ENCODE data around the gene YIPF2. TPM values are rescaled to one million over a fixed set of nuclear protein-coding genes. Genes with fewer than 3 reads are reported as not detected.

Gene YIPF2
- polyA plus RNA-seq, 3 donors from 2014 or later, result 14.8 to 24.7 (median 24.1) TPM

DNA sequence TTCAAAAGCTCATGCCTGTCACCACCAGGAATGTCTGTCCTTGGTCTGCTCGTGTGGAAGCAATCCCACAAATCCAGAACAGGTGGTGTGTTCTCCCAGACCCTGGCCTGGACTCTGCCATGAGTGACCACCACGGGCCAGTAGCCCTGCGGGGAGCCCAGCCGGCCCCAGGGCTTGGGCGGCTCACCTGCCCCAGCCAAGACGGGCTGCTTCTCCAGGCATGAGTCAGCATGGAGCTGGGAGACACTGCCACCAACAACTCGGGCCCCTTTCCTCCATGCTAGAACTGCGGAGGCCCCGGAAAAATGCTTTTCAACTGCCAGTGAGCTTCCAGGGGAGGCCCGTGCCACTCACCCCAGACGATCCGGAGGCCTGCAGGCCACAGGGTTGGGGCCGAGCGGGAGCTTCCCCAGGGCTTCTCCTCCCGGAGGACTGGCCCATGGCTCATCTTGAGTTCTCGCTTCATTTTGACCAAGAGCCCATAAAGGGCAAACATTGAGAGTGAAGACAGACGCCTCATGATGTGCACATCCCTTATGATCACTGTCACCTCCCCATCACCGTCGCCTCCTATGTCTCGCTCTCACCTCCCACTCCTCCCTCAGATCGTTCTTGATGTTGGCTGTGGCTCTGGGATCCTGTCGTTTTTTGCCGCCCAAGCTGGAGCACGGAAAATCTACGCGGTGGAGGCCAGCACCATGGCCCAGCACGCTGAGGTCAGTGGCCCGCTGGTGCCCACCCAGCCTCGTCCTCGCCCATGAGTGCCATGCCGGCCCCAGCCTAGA, 16.7 kb downstream of the YIPF2 start:
- Mint-ChIP-seq H3K9me3 (no peaks in the 10 kb centered on the region), H3K27me3 (ENCODE audit: low read depth in 3 of 3) (peaks cover 0 to 1% (median 0%) of the 10 kb centered on the region in 3 donors), H3K4me3 (no peak overlapping the region), H3K27ac (no peak overlapping the region), H3K4me1 (no peaks in the 10 kb centered on the region), H3K36me3 (peaks cover 0 to 13% (median 4%) of the 10 kb centered on the region in 3 donors)
- DNase-seq, result no peak

- Mint-ChIP-seq H3K4me1 (no peaks in the 10 kb centered on the region), H3K27me3 (ENCODE audit: low read depth in 3 of 3) (no peaks in the 10 kb centered on the region), H3K9me3 (no peaks in the 10 kb centered on the region), H3K4me3 (no peak overlapping the region), H3K27ac (no peak overlapping the region), H3K36me3 (peaks cover 0 to 13% (median 4%) of the 10 kb centered on the region in 3 donors)
- DNase-seq, result no peak
Observed at GRCh38 chr19:10908380-10908960, 20.0 kb downstream of the YIPF2 start.

- peaks cover 0 to 13% (median 4%) of the 10 kb centered on the region in 3 donors for H3K36me3 Mint-ChIP-seq
- no peak for DNase-seq
- no peaks in the 10 kb centered on the region for H3K4me1 Mint-ChIP-seq
- no peaks in the 10 kb centered on the region for H3K27me3 Mint-ChIP-seq (ENCODE audit: low read depth in 3 of 3)
- no peak overlapping the region for H3K4me3 Mint-ChIP-seq
- H3K27ac Mint-ChIP-seq, result no peak overlapping the region
- H3K9me3 Mint-ChIP-seq, result no peaks in the 10 kb centered on the region
Observed at GRCh38 chr19:10907925-10908324, 20.5 kb downstream of the YIPF2 start.

DNA sequence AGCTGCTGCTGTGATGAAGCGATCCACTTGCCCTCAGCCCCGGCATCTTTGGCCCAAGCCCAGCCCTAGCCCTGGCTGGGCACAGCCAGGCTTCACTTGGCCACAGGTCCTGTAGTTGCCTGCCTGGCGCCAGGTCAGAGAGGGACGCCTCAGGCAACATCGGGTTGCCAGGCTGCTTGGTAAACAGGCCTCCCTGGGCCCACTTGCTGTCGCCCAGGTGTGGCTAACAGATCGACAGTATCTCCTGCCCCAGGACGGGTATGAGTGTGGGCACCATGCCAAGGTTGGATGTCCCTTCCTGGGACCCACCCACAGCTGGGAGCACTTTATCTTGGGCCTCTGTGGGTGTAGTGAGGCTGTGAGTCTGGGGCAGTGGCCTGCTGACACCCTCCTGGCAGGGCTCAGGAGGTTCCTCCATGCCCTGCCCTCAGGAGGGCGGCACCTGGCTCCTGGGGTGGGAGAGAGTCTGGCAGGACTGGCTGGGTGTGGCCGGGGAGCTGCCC, 29.2 kb downstream of the YIPF2 start:
- Mint-ChIP-seq H3K27me3 (ENCODE audit: low read depth in 3 of 3) (peaks cover 0 to 2% (median 0%) of the 10 kb centered on the region in 3 donors), H3K4me1 (peaks cover 3 to 8% of the 10 kb centered on the region in 2 donors), H3K27ac (no peak overlapping the region), H3K9me3 (no peaks in the 10 kb centered on the region), H3K4me3 (no peak overlapping the region), H3K36me3 (no peaks in the 10 kb centered on the region)
- DNase-seq, result no peak

DNA sequence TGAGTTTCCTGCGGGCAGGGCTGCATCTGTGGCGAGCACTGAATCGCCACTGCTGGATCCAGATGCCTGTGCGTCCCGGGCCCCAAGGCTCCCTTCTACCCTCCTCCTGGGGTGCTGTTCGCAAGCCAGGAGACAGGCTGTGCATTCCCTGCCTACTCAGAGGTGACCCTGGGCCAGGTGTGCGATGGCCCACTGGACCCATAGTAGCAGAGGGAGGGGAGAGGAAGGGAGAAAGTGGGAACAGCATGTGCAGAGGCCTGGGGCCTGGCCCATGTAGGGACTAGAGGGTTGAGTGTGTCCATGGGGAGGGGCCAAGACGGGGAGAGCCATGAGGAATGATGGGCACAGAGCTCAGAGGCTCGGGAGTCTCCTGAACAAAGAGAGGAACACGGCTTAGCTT, 29.8 kb downstream of the YIPF2 start:
- Mint-ChIP-seq H3K27me3 (ENCODE audit: low read depth in 3 of 3) (peaks cover 0 to 2% (median 0%) of the 10 kb centered on the region in 3 donors), H3K4me3 (no peak overlapping the region)
- no peak for DNase-seq

DNA sequence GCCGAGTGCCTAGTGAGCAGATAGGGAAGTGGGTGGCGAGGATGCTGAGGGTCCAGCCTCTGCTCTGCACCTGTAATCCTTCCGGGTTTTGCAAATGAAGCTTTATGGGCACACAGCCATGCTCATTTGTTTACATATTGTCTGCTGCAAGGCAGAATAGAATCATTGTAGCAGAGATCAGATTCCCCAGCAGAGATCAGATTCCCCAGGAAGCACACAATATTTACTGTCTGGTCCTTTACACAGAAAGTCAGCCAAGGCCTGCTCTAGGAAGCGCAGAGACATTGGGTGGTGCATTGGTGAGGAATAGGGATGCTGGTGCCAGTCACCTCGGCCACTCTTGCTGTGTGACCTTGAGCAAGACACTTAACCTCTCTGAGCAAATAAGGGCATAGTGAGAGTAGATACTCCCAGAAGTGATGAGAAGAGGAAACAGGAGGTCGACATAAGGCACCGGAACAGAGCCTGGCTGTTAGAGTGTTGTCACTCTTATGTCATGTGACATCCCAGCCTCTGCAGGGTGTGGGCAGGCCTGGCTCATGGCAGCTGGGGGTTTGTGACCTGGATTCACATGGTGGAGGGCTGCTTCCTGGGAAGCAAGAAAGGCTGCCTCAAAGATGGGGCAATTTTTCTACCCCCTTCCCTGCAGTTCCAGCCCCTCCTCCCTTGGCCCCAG, 31.4 kb downstream of the YIPF2 start:
- Mint-ChIP-seq H3K27me3 (ENCODE audit: low read depth in 3 of 3) (peaks cover 0 to 2% (median 0%) of the 10 kb centered on the region in 3 donors), H3K9me3 (no peaks in the 10 kb centered on the region), H3K36me3 (no peaks in the 10 kb centered on the region), H3K4me1 (peaks cover 3 to 8% of the 10 kb centered on the region in 2 donors), H3K4me3 (no peak overlapping the region), H3K27ac (peak overlapping the region in 1 of 6 donors; percentile 53)
- no peak for DNase-seq

More for the DNA sequence above, 29.8 kb downstream of the YIPF2 start:
- no peaks in the 10 kb centered on the region for H3K36me3 Mint-ChIP-seq
- H3K27ac Mint-ChIP-seq, result no peak overlapping the region
- H3K4me1 Mint-ChIP-seq, result peaks cover 3 to 8% of the 10 kb centered on the region in 2 donors
- no peaks in the 10 kb centered on the region for H3K9me3 Mint-ChIP-seq

DNA sequence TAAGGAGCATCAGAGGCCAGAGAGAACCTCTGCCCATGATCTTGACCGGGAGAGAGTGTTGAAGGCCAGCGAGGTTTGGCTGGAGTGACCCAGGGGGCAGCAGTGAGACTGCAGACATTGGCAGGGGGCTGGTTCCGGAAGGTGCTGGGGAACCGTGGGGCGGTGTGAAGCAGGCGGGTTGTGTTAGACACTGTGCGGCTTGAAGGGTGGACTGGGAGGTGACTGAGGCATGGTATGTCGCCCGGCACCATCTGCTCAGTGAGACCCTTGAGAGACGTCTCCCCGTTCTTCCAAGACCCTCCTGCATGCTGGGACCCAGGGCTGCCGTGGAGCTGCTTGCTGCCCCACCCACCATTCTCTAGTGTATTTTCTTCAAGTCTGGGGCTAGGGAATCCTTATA, 32.5 kb downstream of the YIPF2 start:
- no peak for DNase-seq
- Mint-ChIP-seq H3K4me3 (no peak overlapping the region), H3K36me3 (no peaks in the 10 kb centered on the region), H3K4me1 (peaks cover 3 to 8% of the 10 kb centered on the region in 2 donors), H3K9me3 (no peaks in the 10 kb centered on the region), H3K27me3 (ENCODE audit: low read depth in 3 of 3) (peaks cover 0 to 2% (median 0%) of the 10 kb centered on the region in 3 donors), H3K27ac (peak overlapping the region in 1 of 6 donors; percentile 75)

- Mint-ChIP-seq H3K4me3 (no peak overlapping the region), H3K27me3 (ENCODE audit: low read depth in 3 of 3) (peaks cover 0 to 2% (median 0%) of the 10 kb centered on the region in 3 donors), H3K36me3 (no peaks in the 10 kb centered on the region), H3K27ac (no peak overlapping the region), H3K4me1 (peaks cover 3 to 8% of the 10 kb centered on the region in 2 donors), H3K9me3 (no peaks in the 10 kb centered on the region)
- DNase-seq, result no peak
Observed at GRCh38 chr19:10895363-10895762, 33.1 kb downstream of the YIPF2 start.

DNA sequence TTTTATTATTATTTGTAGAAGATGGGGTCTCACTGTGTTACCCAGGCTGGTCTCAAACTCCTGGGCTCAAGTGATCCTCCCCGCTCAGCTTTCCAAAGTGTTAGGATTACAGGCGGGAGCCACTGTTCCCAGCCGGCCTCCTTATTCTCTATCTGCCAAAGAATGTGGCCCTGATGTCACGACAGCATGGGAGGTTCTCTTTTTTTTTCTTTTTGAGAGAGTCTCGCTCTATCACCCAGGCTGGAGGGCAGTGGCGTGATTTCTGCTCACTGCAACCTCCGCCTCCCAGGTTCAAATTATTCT, 33.6 kb downstream of the YIPF2 start:
- Mint-ChIP-seq H3K4me1 (peaks cover 3 to 8% of the 10 kb centered on the region in 2 donors), H3K4me3 (no peak overlapping the region), H3K36me3 (no peaks in the 10 kb centered on the region), H3K27ac (no peak overlapping the region), H3K27me3 (ENCODE audit: low read depth in 3 of 3) (peaks cover 0 to 2% (median 0%) of the 10 kb centered on the region in 3 donors), H3K9me3 (no peaks in the 10 kb centered on the region)
- no peak for DNase-seq

DNA sequence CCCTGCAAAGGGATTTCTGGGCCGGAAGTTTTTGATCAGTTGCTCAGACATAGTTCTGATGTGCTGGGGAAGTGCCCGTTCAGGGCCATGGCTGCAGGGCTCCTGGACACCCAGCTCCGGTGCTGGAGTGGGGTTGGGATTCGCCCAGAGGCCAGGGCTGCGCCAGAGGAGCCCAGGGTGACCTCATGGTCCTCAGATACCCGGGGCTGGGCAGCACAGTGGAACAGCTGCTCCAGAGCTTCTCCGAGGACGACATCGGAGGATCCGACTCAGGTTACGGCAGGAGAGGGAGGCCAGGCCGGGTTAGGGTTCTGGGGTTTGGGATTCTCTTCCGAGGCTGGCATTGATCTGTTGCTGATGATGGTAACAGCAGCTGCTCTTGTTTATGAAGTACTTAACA, 36.2 kb downstream of the YIPF2 start:
- H3K36me3 Mint-ChIP-seq, result no peaks in the 10 kb centered on the region
- H3K9me3 Mint-ChIP-seq, result no peaks in the 10 kb centered on the region
- no peak for DNase-seq
- H3K27ac Mint-ChIP-seq, result no peak overlapping the region
- H3K4me3 Mint-ChIP-seq, result no peak overlapping the region
- peaks cover 3 to 8% of the 10 kb centered on the region in 2 donors for H3K4me1 Mint-ChIP-seq
- H3K27me3 Mint-ChIP-seq (ENCODE audit: low read depth in 3 of 3), result no peaks in the 10 kb centered on the region

GRCh38 chr19:10891405-10892086, 36.9 kb downstream of the YIPF2 start:
- Mint-ChIP-seq H3K9me3 (no peaks in the 10 kb centered on the region), H3K27ac (no peak overlapping the region)

DNA sequence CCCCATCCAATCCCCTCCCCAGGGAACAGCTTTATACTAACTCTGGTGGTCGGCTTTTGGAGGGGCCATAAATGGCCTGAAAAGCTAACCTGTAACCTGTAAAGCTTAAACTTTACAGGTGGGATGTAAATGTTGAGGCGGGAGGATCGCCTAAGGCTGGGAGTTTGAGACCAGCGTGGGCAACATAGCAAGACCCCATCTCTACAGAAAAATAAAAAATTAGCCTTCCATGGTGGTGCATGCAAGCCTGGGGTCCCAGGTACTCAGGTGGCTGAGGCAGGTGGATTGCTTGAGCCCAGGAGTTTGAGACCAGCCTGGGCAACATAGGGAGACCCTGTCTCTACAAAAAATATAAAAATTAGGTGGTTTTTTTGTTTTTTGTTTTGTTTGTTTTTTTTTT, 38.6 kb downstream of the YIPF2 start:
- Mint-ChIP-seq H3K4me3 (no peak overlapping the region), H3K27ac (no peak overlapping the region), H3K4me1 (peaks cover 0 to 2% of the 10 kb centered on the region in 2 donors), H3K27me3 (ENCODE audit: low read depth in 3 of 3) (no peaks in the 10 kb centered on the region), H3K36me3 (no peaks in the 10 kb centered on the region), H3K9me3 (no peaks in the 10 kb centered on the region)
- no peak for DNase-seq

More at GRCh38 chr19:10891405-10892086, 36.9 kb downstream of the YIPF2 start:
- DNase-seq, result no peak
- H3K4me3 Mint-ChIP-seq, result no peak overlapping the region
- H3K27me3 Mint-ChIP-seq (ENCODE audit: low read depth in 3 of 3), result no peaks in the 10 kb centered on the region
- H3K4me1 Mint-ChIP-seq, result peaks cover 0 to under 1% of the 10 kb centered on the region in 2 donors
- H3K36me3 Mint-ChIP-seq, result no peaks in the 10 kb centered on the region

GRCh38 chr19:10888421-10888866, 40.0 kb downstream of the YIPF2 start:
- no peak for DNase-seq
- Mint-ChIP-seq H3K27ac (no peak overlapping the region), H3K36me3 (no peaks in the 10 kb centered on the region), H3K4me3 (no peak overlapping the region), H3K27me3 (ENCODE audit: low read depth in 3 of 3) (no peaks in the 10 kb centered on the region), H3K4me1 (peaks cover 0 to 2% of the 10 kb centered on the region in 2 donors), H3K9me3 (no peaks in the 10 kb centered on the region)
